GM19455 (cell line): Measurements from ENCODE around the gene NFX1.

Source experiments
- ATAC-seq: cut with Tn5 transposase; IDR thresholded peaks from one replicate; pipeline ENCODE4 v1.9.1; 2021; ENCODE audit not compliant: unreplicated experiment

The NFX1 gene

GRCh38 chr9:33265211-33265865 lies 25.0 kb upstream of the NFX1 start:
- no peak for ATAC-seq

GRCh38 chr9:33267151-33267767 lies 23.1 kb upstream of the NFX1 start:
- no peak for ATAC-seq

GRCh38 chr9:33270146-33270545 lies 20.2 kb upstream of the NFX1 start:
- no peak for ATAC-seq

- no peak for ATAC-seq
These were observed 18.3 kb upstream of the NFX1 start for GRCh38 chr9:33272061-33272460.

- ATAC-seq, result no peak
These were observed 16.9 kb upstream of the NFX1 start for GRCh38 chr9:33273266-33273971.

- ATAC-seq, result no peak
These were observed 16.4 kb upstream of the NFX1 start for GRCh38 chr9:33273972-33274328.

GRCh38 chr9:33277484-33277883 lies 12.8 kb upstream of the NFX1 start:
- no peak for ATAC-seq

- no peak for ATAC-seq
These were observed 4.8 kb upstream of the NFX1 start for GRCh38 chr9:33285502-33285901.

GRCh38 chr9:33287087-33287490 lies 3.2 kb upstream of the NFX1 start:
- no peak for ATAC-seq

- ATAC-seq, result no peak
These were observed 2.1 kb upstream of the NFX1 start for GRCh38 chr9:33288235-33288634.

GRCh38 chr9:33288828-33289483 lies 1.4 kb upstream of the NFX1 start:
- ATAC-seq, result no peak

- no peak for ATAC-seq
These were observed 820 bp upstream of the NFX1 start for GRCh38 chr9:33289496-33289895.

GRCh38 chr9:33289936-33290246 lies 425 bp upstream of the NFX1 start:
- ATAC-seq, result peak; percentile 33

- ATAC-seq, result no peak
These were observed 698 bp downstream of the NFX1 start for GRCh38 chr9:33291031-33291397.

GRCh38 chr9:33291901-33292300 lies 1.6 kb downstream of the NFX1 start:
- no peak for ATAC-seq

GRCh38 chr9:33293782-33294181 lies 3.5 kb downstream of the NFX1 start:
- ATAC-seq, result no peak

- ATAC-seq, result no peak
These were observed 4.5 kb downstream of the NFX1 start for GRCh38 chr9:33294670-33295432.

GRCh38 chr9:33295571-33295970 lies 5.3 kb downstream of the NFX1 start:
- peak; percentile 44 for ATAC-seq

- ATAC-seq, result peak; percentile 87
These were observed 7.1 kb downstream of the NFX1 start for GRCh38 chr9:33297432-33297831.

GRCh38 chr9:33300546-33300945 lies 10.2 kb downstream of the NFX1 start:
- no peak for ATAC-seq

GRCh38 chr9:33304362-33304761 lies 14.0 kb downstream of the NFX1 start:
- ATAC-seq, result no peak
